G401 (cell line): Measurements from ENCODE around the gene ICA1. TPM values are rescaled to one million over a fixed set of nuclear protein-coding genes. Genes with fewer than 3 reads are reported as not detected.
A peak's percentile ranks its signal among the peaks of the same experiment; 100 is the strongest.
"Not testable (repeated sequence)": the region's sequence is repeated elsewhere in the genome, so short reads cannot be mapped to it uniquely, and the experiment has no call there.

ENCODE experiments used
- DNase-seq: peaks from one replicate; pipeline ENCODE4 v3.0.0-alpha.2; 2015; ENCODE audit warnings: low spot score
- in situ Hi-C: cut with HindIII; loops from 2 replicates; pipeline ENCODE4 v1.10.0; 2016; ENCODE audit warnings: low sequenced_read_pairs, mixed read lengths
- total RNA-seq: library from RNA; depleted of rRNA; stranded (reverse); fragments of >200 nt; shearing (Covaris generic); gene quantifications from 2 replicates; pipeline ENCODE4 v1.2.3, GENCODE V29; 2014

The ICA1 gene
- total RNA-seq, 1 experiment from 2014 or later, result 29.1 TPM

GRCh38 chr7:8274589-8274988 is 12.6 kb upstream of the ICA1 start:
- in situ Hi-C loops, result no loop called here
- no peak for DNase-seq

GRCh38 chr7:8271960-8272359 is 10.0 kb upstream of the ICA1 start:
- no peak for DNase-seq
- in situ Hi-C loops, result no loop called here

- DNase-seq, result peak; percentile 21
- in situ Hi-C loops, result no loop called here
Measured at GRCh38 chr7:8263048-8263447, 1.1 kb upstream of the ICA1 start.

- peak; percentile 74 for DNase-seq
- in situ Hi-C loops, result no loop called here
Measured at GRCh38 chr7:8260871-8261694, 884 bp downstream of the ICA1 start.

GRCh38 chr7:8259586-8260222 is 2.3 kb downstream of the ICA1 start:
- in situ Hi-C loops, result no loop called here
- DNase-seq, result peak; percentile 66

- DNase-seq, result no peak
- in situ Hi-C loops, result no loop called here
Measured at GRCh38 chr7:8258734-8259133, 3.2 kb downstream of the ICA1 start.

GRCh38 chr7:8258166-8258565 is 3.8 kb downstream of the ICA1 start:
- no peak for DNase-seq
- in situ Hi-C loops, result no loop called here

- no peak for DNase-seq
- in situ Hi-C loops, result no loop called here
Measured at GRCh38 chr7:8255680-8256655, 6.0 kb downstream of the ICA1 start.

GRCh38 chr7:8254667-8255066 is 7.3 kb downstream of the ICA1 start:
- in situ Hi-C loops, result no loop called here
- no peak for DNase-seq

- in situ Hi-C loops, result no loop called here
- DNase-seq, result no peak
Measured at GRCh38 chr7:8254215-8254614, 7.8 kb downstream of the ICA1 start.

- DNase-seq, result no peak
- in situ Hi-C loops, result no loop called here
Measured at GRCh38 chr7:8251195-8251594, 10.8 kb downstream of the ICA1 start.

GRCh38 chr7:8250547-8250946 is 11.4 kb downstream of the ICA1 start:
- in situ Hi-C loops, result no loop called here
- no peak for DNase-seq

- DNase-seq, result no peak
- in situ Hi-C loops, result no loop called here
Measured at GRCh38 chr7:8249121-8249520, 12.8 kb downstream of the ICA1 start.

GRCh38 chr7:8246020-8246419 is 15.9 kb downstream of the ICA1 start:
- no peak for DNase-seq
- in situ Hi-C loops, result no loop called here

- DNase-seq, in situ Hi-C loops: not testable (repeated sequence)
Measured at GRCh38 chr7:8245032-8245431, 16.9 kb downstream of the ICA1 start.

GRCh38 chr7:8243059-8243458 is 18.9 kb downstream of the ICA1 start:
- in situ Hi-C loops, result not testable (repeated sequence)

GRCh38 chr7:8239702-8240362 is 22.1 kb downstream of the ICA1 start:
- DNase-seq, in situ Hi-C loops: not testable (repeated sequence)

More at GRCh38 chr7:8243059-8243458, 18.9 kb downstream of the ICA1 start:
- not testable (repeated sequence) for DNase-seq

- in situ Hi-C loops, result no loop called here
- peak; percentile 52 for DNase-seq
Measured at GRCh38 chr7:8236780-8237407, 25.1 kb downstream of the ICA1 start.
